Measurements from ENCODE around the gene ACOX3.
A peak's percentile ranks its signal among the peaks of the same experiment; 100 is the strongest.

Gene ACOX3

GRCh38 chr4:8319061-8319460 is 121.5 kb downstream of the ACOX3 start:
- H3F3A ChIP-seq (ENCODE audit: insufficient read depth, low read length), result no peaks in the 10 kb centered on the region
- H3K9ac ChIP-seq (ENCODE audit: low read length), result no peak overlapping the region; the same call in 1 of the 2 replicates
- H3K9me3 ChIP-seq (ENCODE audit: low read length), result no peaks in the 10 kb centered on the region
- H3K36me3 ChIP-seq (ENCODE audit: insufficient read depth, low read length), result no peaks in the 10 kb centered on the region
- H3K27me3 ChIP-seq (ENCODE audit: insufficient read depth, low read length), result no peaks in the 10 kb centered on the region
- H3K4me3 ChIP-seq (ENCODE audit: low read depth, low read length, poor library complexity, severe bottlenecking), result no peak overlapping the region
- TF ChIP-seq, protein P1, sequence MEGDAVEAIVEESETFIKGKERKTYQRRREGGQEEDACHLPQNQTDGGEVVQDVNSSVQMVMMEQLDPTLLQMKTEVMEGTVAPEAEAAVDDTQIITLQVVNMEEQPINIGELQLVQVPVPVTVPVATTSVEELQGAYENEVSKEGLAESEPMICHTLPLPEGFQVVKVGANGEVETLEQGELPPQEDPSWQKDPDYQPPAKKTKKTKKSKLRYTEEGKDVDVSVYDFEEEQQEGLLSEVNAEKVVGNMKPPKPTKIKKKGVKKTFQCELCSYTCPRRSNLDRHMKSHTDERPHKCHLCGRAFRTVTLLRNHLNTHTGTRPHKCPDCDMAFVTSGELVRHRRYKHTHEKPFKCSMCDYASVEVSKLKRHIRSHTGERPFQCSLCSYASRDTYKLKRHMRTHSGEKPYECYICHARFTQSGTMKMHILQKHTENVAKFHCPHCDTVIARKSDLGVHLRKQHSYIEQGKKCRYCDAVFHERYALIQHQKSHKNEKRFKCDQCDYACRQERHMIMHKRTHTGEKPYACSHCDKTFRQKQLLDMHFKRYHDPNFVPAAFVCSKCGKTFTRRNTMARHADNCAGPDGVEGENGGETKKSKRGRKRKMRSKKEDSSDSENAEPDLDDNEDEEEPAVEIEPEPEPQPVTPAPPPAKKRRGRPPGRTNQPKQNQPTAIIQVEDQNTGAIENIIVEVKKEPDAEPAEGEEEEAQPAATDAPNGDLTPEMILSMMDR (IDR thresholded peaks at IDR 0.05; ENCODE audit: low read length), result no peak
- TF ChIP-seq EZH2 (IDR thresholded peaks at IDR 0.05; ENCODE audit: borderline replicate concordance, low read length), result no peak
- H3K27ac ChIP-seq (ENCODE audit: low read depth, low read length, poor library complexity, severe bottlenecking), result peak overlapping the region; percentile 95
- H3K9me2 ChIP-seq (ENCODE audit: low read depth, low read length), result no peaks in the 10 kb centered on the region
- H3K4me2 ChIP-seq (ENCODE audit: low read length), result no peak overlapping the region
- no peaks in the 10 kb centered on the region for H4K20me1 ChIP-seq (ENCODE audit: insufficient read depth, low read length)
- no peak overlapping the region for H2AFZ ChIP-seq (ENCODE audit: low read length)
- H3K79me2 ChIP-seq (ENCODE audit: insufficient read depth, low read length), result no peaks in the 10 kb centered on the region
- H3K4me1 ChIP-seq (ENCODE audit: insufficient read depth, low read length, severe bottlenecking), result peaks cover 62% of the 10 kb centered on the region

DNA sequence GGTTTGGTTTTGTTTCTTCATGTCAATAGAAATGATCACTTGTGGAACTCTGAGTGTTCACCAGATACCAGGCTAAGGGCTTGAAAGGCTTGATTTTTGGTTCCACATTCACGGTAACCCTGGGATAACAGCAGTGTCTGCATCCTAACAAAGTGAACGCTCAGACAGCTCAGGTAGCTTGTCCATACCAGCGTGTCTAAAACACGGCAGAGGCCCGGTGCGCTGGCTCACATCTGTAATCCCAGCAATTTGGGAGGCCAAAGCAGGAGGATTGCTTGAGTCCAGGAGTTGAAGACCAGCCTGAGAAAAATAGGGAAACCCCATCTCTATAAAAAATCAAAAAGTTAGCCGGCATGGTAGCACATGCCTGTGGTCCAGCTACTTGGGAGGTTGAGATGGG is 122.0 kb downstream of the ACOX3 start:
- Histone ChIP-seq H3K4me3 (ENCODE audit: low read depth, low read length, poor library complexity, severe bottlenecking) (no peak overlapping the region), H4K20me1 (ENCODE audit: insufficient read depth, low read length) (no peaks in the 10 kb centered on the region), H3F3A (ENCODE audit: insufficient read depth, low read length) (no peaks in the 10 kb centered on the region), H3K4me2 (ENCODE audit: low read length) (no peak overlapping the region; the same call in 1 of the 2 replicates), H3K9ac (ENCODE audit: low read length) (no peak overlapping the region; the same call in 1 of the 2 replicates), H3K27ac (ENCODE audit: low read depth, low read length, poor library complexity, severe bottlenecking) (peak overlapping the region; percentile 95), H3K79me2 (ENCODE audit: insufficient read depth, low read length) (no peaks in the 10 kb centered on the region), H3K9me2 (ENCODE audit: low read depth, low read length) (no peaks in the 10 kb centered on the region), H3K27me3 (ENCODE audit: insufficient read depth, low read length) (no peaks in the 10 kb centered on the region), H2AFZ (ENCODE audit: low read length) (no peak overlapping the region), H3K36me3 (ENCODE audit: insufficient read depth, low read length) (no peaks in the 10 kb centered on the region), H3K4me1 (ENCODE audit: insufficient read depth, low read length, severe bottlenecking) (peaks cover 65% of the 10 kb centered on the region), H3K9me3 (ENCODE audit: low read length) (no peaks in the 10 kb centered on the region)
- no peak for TF ChIP-seq EZH2 (IDR thresholded peaks at IDR 0.05; ENCODE audit: borderline replicate concordance, low read length)
- TF ChIP-seq, protein P1 (IDR thresholded peaks at IDR 0.05; ENCODE audit: low read length), result no peak

- no peaks in the 10 kb centered on the region for H3K79me2 ChIP-seq (ENCODE audit: insufficient read depth, low read length)
- no peaks in the 10 kb centered on the region; the same call in 1 of the 2 replicates for H3K36me3 ChIP-seq (ENCODE audit: insufficient read depth, low read length)
- H2AFZ ChIP-seq (ENCODE audit: low read length), result no peak overlapping the region
- peak overlapping the region; percentile 36; the same call in 1 of the 2 replicates for H3K9ac ChIP-seq (ENCODE audit: low read length)
- H3K4me3 ChIP-seq (ENCODE audit: low read depth, low read length, poor library complexity, severe bottlenecking), result no peak overlapping the region
- H3K4me2 ChIP-seq (ENCODE audit: low read length), result peak overlapping the region; percentile 39; the same call in 1 of the 2 replicates
- H3K9me3 ChIP-seq (ENCODE audit: low read length), result no peaks in the 10 kb centered on the region
- no peaks in the 10 kb centered on the region for H4K20me1 ChIP-seq (ENCODE audit: insufficient read depth, low read length)
- H3K9me2 ChIP-seq (ENCODE audit: low read depth, low read length), result no peaks in the 10 kb centered on the region
- H3K27me3 ChIP-seq (ENCODE audit: insufficient read depth, low read length), result no peaks in the 10 kb centered on the region
- no peak for TF ChIP-seq EZH2 (IDR thresholded peaks at IDR 0.05; ENCODE audit: borderline replicate concordance, low read length)
- no peaks in the 10 kb centered on the region for H3F3A ChIP-seq (ENCODE audit: insufficient read depth, low read length)
- H3K27ac ChIP-seq (ENCODE audit: low read depth, low read length, poor library complexity, severe bottlenecking), result peak overlapping the region; percentile 95
- peaks cover 65% of the 10 kb centered on the region for H3K4me1 ChIP-seq (ENCODE audit: insufficient read depth, low read length, severe bottlenecking)
Observed at GRCh38 chr4:8317474-8317873, 123.0 kb downstream of the ACOX3 start.

GRCh38 chr4:8316911-8317351 is 123.6 kb downstream of the ACOX3 start:
- Histone ChIP-seq H3F3A (ENCODE audit: insufficient read depth, low read length) (no peaks in the 10 kb centered on the region), H3K9me2 (ENCODE audit: low read depth, low read length) (no peaks in the 10 kb centered on the region), H4K20me1 (ENCODE audit: insufficient read depth, low read length) (no peaks in the 10 kb centered on the region), H3K27me3 (ENCODE audit: insufficient read depth, low read length) (no peaks in the 10 kb centered on the region), H3K79me2 (ENCODE audit: insufficient read depth, low read length) (no peaks in the 10 kb centered on the region), H3K27ac (ENCODE audit: low read depth, low read length, poor library complexity, severe bottlenecking) (peak overlapping the region; percentile 95), H3K36me3 (ENCODE audit: insufficient read depth, low read length) (no peaks in the 10 kb centered on the region; the same call in 1 of the 2 replicates), H3K9ac (ENCODE audit: low read length) (peak overlapping the region; percentile 36; the same call in 1 of the 2 replicates), H3K4me2 (ENCODE audit: low read length) (peak overlapping the region; percentile 39; the same call in 1 of the 2 replicates), H2AFZ (ENCODE audit: low read length) (no peak overlapping the region), H3K9me3 (ENCODE audit: low read length) (no peaks in the 10 kb centered on the region), H3K4me1 (ENCODE audit: insufficient read depth, low read length, severe bottlenecking) (peaks cover 65% of the 10 kb centered on the region), H3K4me3 (ENCODE audit: low read depth, low read length, poor library complexity, severe bottlenecking) (no peak overlapping the region)
- TF ChIP-seq, protein P1 (IDR thresholded peaks at IDR 0.05; ENCODE audit: low read length), result no peak
- TF ChIP-seq EZH2 (IDR thresholded peaks at IDR 0.05; ENCODE audit: borderline replicate concordance, low read length), result no peak
